Neural cell (in vitro differentiated cells): ENCODE data around the gene LRPPRC. TPM values are rescaled to one million over a fixed set of nuclear protein-coding genes. Genes with fewer than 3 reads are reported as not detected.
"Not testable (repeated sequence)": the region's sequence is repeated elsewhere in the genome, so short reads cannot be mapped to it uniquely, and the experiment has no call there.

ENCODE experiments used
- H2AFZ ChIP-seq: fragments of 200-600, 300-800 bp; sonication (generic), shearing (Covaris generic); 2 replicates; pipeline ENCODE4 v1.6.0; 2014; ENCODE audit warnings: low read depth, mild to moderate bottlenecking, antibody characterized with exemption, low read length, moderate library complexity
- H3F3A ChIP-seq: fragments of 200-600 bp; shearing (Covaris generic); 2 replicates; pipeline ENCODE4 v1.6.1; 2016; ENCODE audit warnings: mild to moderate bottlenecking, moderate library complexity, mixed read lengths, antibody characterized with exemption, low read length; ENCODE audit not compliant: insufficient read depth, poor library complexity, severe bottlenecking
- H3K27ac ChIP-seq: fragments of 200-600, 300-800 bp; sonication (generic), shearing (Covaris generic); 2 replicates; pipeline ENCODE4 v1.5.1; 2014; ENCODE audit warnings: mild to moderate bottlenecking, low read length, moderate library complexity
- H3K27me3 ChIP-seq: fragments of 300-800, 200-600 bp; sonication (generic), shearing (Covaris generic); 2 replicates; pipeline ENCODE4 v1.6.0; 2014; ENCODE audit warnings: mild to moderate bottlenecking, low read depth, low read length, moderate library complexity; ENCODE audit not compliant: insufficient read depth
- H3K36me3 ChIP-seq: fragments of 300-800, 200-600 bp; sonication (generic), shearing (Covaris generic); 2 replicates; pipeline ENCODE4 v1.5.1; 2014; ENCODE audit warnings: mild to moderate bottlenecking, antibody characterized with exemption, low read length, moderate library complexity; ENCODE audit not compliant: insufficient read depth
- H3K4me2 ChIP-seq: fragments of 300-800, 200-600 bp; sonication (generic), shearing (Covaris generic); 2 replicates; pipeline ENCODE4 v1.6.0; 2014; ENCODE audit warnings: mild to moderate bottlenecking, low read length
- H3K4me3 ChIP-seq: fragments of 300-800, 200-600 bp; sonication (generic), shearing (Covaris generic); 2 replicates; pipeline ENCODE4 v1.5.1; 2014; ENCODE audit warnings: mild to moderate bottlenecking, low read length, moderate library complexity
- H3K79me2 ChIP-seq: fragments of 200-600 bp; shearing (Covaris generic); replicated peaks from 2 replicates; pipeline ENCODE4 v1.6.0; 2014; ENCODE audit warnings: mild to moderate bottlenecking, low read length, moderate library complexity; ENCODE audit not compliant: insufficient read depth
- H3K9ac ChIP-seq: fragments of 300-800, 200-600 bp; sonication (generic), shearing (Covaris generic); 2 replicates; pipeline ENCODE4 v1.6.1; 2016; ENCODE audit warnings: mild to moderate bottlenecking, low read length, mixed read lengths
- H3K9me2 ChIP-seq: fragments of 200-600 bp; shearing (Covaris generic); 2 replicates; pipeline ENCODE4 v1.6.1; 2016; ENCODE audit warnings: mild to moderate bottlenecking, low read length, mixed read lengths; ENCODE audit not compliant: insufficient read depth
- H3K9me3 ChIP-seq: fragments of 200-600, 300-800 bp; sonication (generic), shearing (Covaris generic); 2 replicates; pipeline ENCODE4 v1.6.1; 2016; ENCODE audit warnings: mild to moderate bottlenecking, mixed run types, low read length, moderate library complexity, mixed read lengths
- H4K20me1 ChIP-seq: fragments of 200-600 bp; shearing (Covaris generic); 2 replicates; pipeline ENCODE4 v1.6.1; 2016; ENCODE audit warnings: mild to moderate bottlenecking, mixed run types; ENCODE audit not compliant: insufficient read depth
- EP300 ChIP-seq: fragments of 450-650 bp; conservative IDR thresholded peaks from 2 replicates; pipeline ENCODE4 v1.6.1; 2014; ENCODE audit warnings: antibody characterized with exemption, mild to moderate bottlenecking, moderate library complexity; ENCODE audit not compliant: poor library complexity, severe bottlenecking
- EZH2 ChIP-seq: fragments of 200-600, 300-800 bp; shearing (Covaris generic), sonication (generic); IDR thresholded peaks from 2 replicates; pipeline ENCODE4 v1.6.1; 2014; ENCODE audit warnings: antibody characterized with exemption, low read length, borderline replicate concordance, mild to moderate bottlenecking; ENCODE audit not compliant: insufficient read depth, poor library complexity, severe bottlenecking
- MXI1 ChIP-seq: fragments of 450-650 bp; conservative IDR thresholded peaks from 2 replicates; pipeline ENCODE4 v1.6.1; 2014; ENCODE audit warnings: antibody characterized with exemption, mild to moderate bottlenecking; ENCODE audit not compliant: poor library complexity, severe bottlenecking
- POLR2AphosphoS5 ChIP-seq: IDR thresholded peaks from 2 replicates; pipeline ENCODE4 v1.6.1; 2012
- RAD21 ChIP-seq: fragments of 450-650 bp; conservative IDR thresholded peaks from 2 replicates; pipeline ENCODE4 v1.6.1; 2014; ENCODE audit warnings: antibody characterized with exemption, mild to moderate bottlenecking, moderate library complexity
- SMC3 ChIP-seq: fragments of 450-650 bp; conservative IDR thresholded peaks from 2 replicates; pipeline ENCODE4 v1.6.1; 2014; ENCODE audit warnings: antibody characterized with exemption, mild to moderate bottlenecking, moderate library complexity; ENCODE audit not compliant: poor library complexity
- TAF1 ChIP-seq: IDR thresholded peaks from 2 replicates; pipeline ENCODE4 v1.6.1; 2012; ENCODE audit warnings: low read depth
- polyA plus RNA-seq: library from polyadenylated mRNA; depleted of rRNA; stranded (reverse); fragments of >200 nt; gene quantifications from 2 replicates; pipeline ENCODE4 v1.2.3, GENCODE V29; 2014
- TF ChIP-seq, protein P1 (sequence below): IDR thresholded peaks from 2 replicates; pipeline ENCODE4 v1.6.1; 2012; ENCODE audit warnings: borderline replicate concordance
- TF ChIP-seq, protein P2 (sequence below): fragments of 450-650 bp; IDR thresholded peaks from 2 replicates; pipeline ENCODE4 v1.5.1; 2014; ENCODE audit warnings: antibody characterized with exemption, mild to moderate bottlenecking, moderate library complexity; ENCODE audit not compliant: poor library complexity, severe bottlenecking

The LRPPRC gene
- polyA plus RNA-seq, 1 donor from 2014 or later: 63.1 TPM

DNA sequence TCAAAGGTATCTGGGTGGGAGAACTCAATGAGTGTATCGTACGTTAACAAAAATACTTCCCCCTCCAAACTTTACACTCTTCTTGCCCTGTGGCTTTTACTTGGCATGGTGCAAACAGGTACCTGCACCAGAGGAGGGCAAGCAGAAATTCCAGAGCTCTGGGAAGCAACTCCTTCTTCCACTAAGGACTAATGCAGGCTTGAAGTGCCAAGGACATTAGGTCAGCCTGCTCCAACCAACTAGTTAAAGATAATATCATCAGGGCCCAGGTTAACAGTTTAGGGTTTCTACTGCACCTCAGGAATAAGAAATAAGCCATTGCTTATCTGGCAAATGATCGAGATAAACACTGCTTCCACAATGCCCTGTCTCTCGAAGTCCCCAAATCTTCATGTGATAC, 70.4 kb downstream of the LRPPRC start (continued):
- TF ChIP-seq SMC3 (no peak), EP300 (no peak)

DNA sequence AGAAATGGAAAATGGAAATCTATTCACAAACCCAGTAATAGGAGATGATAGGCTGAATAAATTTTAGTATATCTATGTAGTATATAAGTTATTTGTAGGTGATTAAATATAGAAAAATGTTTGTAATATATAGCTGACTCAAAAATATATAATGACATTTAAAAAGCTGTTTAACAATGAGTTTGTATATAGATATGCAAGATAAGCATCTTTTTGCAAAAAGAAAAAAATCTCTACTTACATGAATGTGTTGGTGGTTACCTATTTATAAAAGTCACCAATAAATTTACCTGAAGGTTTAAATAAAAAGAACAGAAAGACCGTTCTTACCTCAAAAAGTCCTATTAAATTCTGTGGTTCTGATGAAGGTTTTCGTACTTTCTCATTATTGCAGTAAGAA, 71.3 kb downstream of the LRPPRC start:
- H3K27ac ChIP-seq: no peak overlapping the region
- no peaks in the 10 kb centered on the region for H3K27me3 ChIP-seq
- H3K36me3 ChIP-seq: no peaks in the 10 kb centered on the region
- no peak overlapping the region for H2AFZ ChIP-seq
- no peaks in the 10 kb centered on the region for H3F3A ChIP-seq
- TF ChIP-seq EP300 (no peak), POLR2AphosphoS5 (no peak), TAF1 (no peak), EZH2 (no peak), MXI1 (no peak), SMC3 (no peak), RAD21 (no peak)
- TF ChIP-seq, protein P1, sequence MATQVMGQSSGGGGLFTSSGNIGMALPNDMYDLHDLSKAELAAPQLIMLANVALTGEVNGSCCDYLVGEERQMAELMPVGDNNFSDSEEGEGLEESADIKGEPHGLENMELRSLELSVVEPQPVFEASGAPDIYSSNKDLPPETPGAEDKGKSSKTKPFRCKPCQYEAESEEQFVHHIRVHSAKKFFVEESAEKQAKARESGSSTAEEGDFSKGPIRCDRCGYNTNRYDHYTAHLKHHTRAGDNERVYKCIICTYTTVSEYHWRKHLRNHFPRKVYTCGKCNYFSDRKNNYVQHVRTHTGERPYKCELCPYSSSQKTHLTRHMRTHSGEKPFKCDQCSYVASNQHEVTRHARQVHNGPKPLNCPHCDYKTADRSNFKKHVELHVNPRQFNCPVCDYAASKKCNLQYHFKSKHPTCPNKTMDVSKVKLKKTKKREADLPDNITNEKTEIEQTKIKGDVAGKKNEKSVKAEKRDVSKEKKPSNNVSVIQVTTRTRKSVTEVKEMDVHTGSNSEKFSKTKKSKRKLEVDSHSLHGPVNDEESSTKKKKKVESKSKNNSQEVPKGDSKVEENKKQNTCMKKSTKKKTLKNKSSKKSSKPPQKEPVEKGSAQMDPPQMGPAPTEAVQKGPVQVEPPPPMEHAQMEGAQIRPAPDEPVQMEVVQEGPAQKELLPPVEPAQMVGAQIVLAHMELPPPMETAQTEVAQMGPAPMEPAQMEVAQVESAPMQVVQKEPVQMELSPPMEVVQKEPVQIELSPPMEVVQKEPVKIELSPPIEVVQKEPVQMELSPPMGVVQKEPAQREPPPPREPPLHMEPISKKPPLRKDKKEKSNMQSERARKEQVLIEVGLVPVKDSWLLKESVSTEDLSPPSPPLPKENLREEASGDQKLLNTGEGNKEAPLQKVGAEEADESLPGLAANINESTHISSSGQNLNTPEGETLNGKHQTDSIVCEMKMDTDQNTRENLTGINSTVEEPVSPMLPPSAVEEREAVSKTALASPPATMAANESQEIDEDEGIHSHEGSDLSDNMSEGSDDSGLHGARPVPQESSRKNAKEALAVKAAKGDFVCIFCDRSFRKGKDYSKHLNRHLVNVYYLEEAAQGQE: no peak
- TF ChIP-seq, protein P2, sequence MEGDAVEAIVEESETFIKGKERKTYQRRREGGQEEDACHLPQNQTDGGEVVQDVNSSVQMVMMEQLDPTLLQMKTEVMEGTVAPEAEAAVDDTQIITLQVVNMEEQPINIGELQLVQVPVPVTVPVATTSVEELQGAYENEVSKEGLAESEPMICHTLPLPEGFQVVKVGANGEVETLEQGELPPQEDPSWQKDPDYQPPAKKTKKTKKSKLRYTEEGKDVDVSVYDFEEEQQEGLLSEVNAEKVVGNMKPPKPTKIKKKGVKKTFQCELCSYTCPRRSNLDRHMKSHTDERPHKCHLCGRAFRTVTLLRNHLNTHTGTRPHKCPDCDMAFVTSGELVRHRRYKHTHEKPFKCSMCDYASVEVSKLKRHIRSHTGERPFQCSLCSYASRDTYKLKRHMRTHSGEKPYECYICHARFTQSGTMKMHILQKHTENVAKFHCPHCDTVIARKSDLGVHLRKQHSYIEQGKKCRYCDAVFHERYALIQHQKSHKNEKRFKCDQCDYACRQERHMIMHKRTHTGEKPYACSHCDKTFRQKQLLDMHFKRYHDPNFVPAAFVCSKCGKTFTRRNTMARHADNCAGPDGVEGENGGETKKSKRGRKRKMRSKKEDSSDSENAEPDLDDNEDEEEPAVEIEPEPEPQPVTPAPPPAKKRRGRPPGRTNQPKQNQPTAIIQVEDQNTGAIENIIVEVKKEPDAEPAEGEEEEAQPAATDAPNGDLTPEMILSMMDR: no peak
- no peaks in the 10 kb centered on the region for H3K79me2 ChIP-seq
- H3K4me2 ChIP-seq: no peak overlapping the region
- H3K9me3 ChIP-seq: no peaks in the 10 kb centered on the region
- no peak overlapping the region for H3K4me3 ChIP-seq
- no peak overlapping the region for H3K9ac ChIP-seq
- H3K9me2 ChIP-seq: no peaks in the 10 kb centered on the region
- H4K20me1 ChIP-seq: no peaks in the 10 kb centered on the region

DNA sequence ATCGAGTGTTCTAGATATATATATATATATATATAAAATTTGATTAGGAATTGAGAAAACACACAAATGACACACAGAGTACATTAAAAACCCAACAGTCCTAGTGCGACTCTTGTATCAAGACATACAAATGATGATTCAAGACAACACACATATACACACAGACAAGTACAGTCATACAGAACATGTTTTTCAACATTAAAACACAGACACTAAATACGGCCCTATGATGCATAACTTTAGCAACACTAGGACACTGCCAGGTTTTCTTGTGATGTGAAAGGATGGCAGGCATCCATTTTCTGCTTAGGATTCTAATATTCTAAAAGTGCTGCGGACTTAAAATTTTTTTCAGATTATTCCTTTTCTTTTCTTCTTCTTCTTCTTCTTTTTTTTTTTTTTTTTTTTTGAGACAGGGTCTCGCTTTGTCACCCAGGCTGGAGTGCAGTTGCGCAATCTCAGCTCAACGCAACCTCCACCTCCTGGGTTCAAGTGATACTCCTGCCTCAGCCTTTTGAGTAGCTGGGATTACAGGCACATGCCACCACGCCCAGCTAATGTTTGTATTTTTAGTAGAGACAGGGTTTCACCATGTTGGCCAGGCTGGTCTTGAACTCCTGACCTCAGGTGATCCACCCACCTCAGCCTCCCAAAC, 84.5 kb downstream of the LRPPRC start:
- H4K20me1 ChIP-seq, H3K4me3 ChIP-seq, H3K27me3 ChIP-seq, H3K27ac ChIP-seq, H3K9me3 ChIP-seq, H3F3A ChIP-seq, H3K9me2 ChIP-seq, H2AFZ ChIP-seq, H3K36me3 ChIP-seq, H3K4me2 ChIP-seq, H3K79me2 ChIP-seq, H3K9ac ChIP-seq: not testable (repeated sequence)
